ENCODE data around the gene B9D2.

Gene B9D2

GRCh38 chr19:41327076-41327575, 36.8 kb downstream of the B9D2 start:
- no peak for DNase-seq

GRCh38 chr19:41325947-41326706, 37.8 kb downstream of the B9D2 start:
- DNase-seq: no peak

- no peak for DNase-seq
Measured at GRCh38 chr19:41325640-41325946, 38.4 kb downstream of the B9D2 start.

- no peak for DNase-seq
Measured at GRCh38 chr19:41324921-41325639, 38.9 kb downstream of the B9D2 start.

DNA sequence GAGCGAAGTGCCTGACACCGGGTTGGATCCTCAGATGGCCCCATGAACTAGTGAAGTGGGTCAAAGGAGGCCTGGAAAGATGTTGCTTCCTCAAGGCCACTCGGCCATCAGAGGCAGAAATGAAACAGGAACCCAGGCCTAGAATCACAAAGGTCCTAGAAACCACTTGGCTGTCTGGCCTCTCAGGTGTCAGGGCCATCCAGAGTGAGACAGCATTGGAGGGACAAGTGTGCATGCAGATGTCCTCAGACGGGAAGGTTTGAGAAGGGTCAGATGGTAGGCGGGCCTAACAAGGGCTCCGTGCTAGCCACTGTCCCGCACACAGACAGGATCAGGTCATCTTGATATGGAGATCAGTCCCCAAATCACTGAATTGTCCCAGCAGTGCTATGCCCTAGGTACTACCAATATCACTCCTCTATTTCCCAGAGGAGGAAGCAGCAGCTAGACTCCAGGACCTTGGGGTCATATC, 39.7 kb downstream of the B9D2 start:
- DNase-seq: no peak

GRCh38 chr19:41323430-41324125, 40.4 kb downstream of the B9D2 start:
- DNase-seq: no peak

GRCh38 chr19:41323023-41323422, 40.9 kb downstream of the B9D2 start:
- DNase-seq: no peak

DNA sequence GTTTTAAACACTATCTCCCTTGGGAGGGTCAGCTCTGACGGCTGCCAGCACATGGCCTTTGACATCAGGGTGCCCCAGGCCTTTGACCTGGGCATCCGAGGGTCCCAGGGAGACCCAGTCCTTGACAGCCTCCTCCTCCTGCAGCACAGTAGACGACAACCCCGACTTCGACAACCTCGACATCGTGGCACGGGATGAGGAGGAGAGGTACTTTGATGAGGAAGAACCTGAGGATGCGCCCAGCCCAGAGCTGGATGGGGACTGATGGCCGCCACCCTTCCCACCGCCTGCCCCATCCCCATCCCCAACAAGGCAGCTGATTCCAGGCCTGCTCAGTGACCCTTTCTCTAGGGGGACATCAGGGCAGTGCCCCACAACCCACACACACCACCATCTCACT, 41.5 kb downstream of the B9D2 start:
- DNase-seq: no peak

DNA sequence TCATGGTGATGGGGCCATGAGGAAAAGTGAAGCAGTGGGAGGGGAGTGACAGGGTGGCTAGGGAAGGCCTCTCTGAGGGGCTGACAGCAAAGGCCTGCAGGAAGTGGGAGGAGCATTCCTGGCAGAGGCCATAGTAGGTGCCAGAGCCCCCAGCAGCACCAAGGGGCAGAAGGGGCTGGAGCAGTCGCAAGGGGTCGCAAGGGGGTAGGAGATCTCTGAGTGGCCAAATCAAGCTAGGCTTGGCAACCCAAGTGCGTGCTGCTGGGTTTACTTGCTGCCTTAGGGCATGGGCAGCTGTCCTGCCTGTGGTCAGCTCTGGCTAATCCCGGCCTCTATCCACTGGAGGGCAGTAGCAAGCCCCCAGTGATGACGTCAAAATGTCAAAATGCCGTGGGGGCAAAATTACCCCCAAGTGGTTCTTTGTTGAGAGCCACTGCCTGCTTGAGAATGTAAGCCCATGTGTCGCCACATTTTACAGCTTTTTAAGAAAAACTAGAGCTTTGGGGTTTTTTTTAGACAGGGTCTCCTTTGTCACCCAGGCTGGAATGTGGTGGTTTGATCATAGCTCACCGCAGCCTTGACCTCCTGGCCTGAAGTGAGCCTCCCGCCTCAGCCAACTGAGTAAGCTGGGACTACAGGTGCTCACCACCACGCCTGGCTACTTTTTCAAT, 42.2 kb downstream of the B9D2 start:
- no peak for DNase-seq

- no peak for DNase-seq
Measured at GRCh38 chr19:41321204-41321599, 42.7 kb downstream of the B9D2 start.

- no peak for DNase-seq
Measured at GRCh38 chr19:41320568-41320967, 43.4 kb downstream of the B9D2 start.

DNA sequence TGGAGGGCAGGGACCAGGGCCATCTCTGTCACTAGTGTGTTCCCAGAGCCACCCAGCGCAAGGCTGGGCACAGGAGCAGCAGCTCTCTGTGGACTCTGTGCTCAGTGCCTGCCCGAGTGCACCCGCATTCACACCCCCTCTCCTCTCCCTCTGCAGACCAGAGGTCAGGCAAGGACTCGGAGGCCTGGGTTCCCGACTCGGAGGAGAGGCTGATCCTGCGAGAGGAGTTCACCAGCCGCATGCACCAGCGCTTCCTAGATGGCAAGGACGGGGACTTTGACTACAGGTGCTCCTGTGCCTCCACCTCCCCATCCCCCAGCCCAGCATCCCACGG, 43.8 kb downstream of the B9D2 start:
- DNase-seq: no peak

DNA sequence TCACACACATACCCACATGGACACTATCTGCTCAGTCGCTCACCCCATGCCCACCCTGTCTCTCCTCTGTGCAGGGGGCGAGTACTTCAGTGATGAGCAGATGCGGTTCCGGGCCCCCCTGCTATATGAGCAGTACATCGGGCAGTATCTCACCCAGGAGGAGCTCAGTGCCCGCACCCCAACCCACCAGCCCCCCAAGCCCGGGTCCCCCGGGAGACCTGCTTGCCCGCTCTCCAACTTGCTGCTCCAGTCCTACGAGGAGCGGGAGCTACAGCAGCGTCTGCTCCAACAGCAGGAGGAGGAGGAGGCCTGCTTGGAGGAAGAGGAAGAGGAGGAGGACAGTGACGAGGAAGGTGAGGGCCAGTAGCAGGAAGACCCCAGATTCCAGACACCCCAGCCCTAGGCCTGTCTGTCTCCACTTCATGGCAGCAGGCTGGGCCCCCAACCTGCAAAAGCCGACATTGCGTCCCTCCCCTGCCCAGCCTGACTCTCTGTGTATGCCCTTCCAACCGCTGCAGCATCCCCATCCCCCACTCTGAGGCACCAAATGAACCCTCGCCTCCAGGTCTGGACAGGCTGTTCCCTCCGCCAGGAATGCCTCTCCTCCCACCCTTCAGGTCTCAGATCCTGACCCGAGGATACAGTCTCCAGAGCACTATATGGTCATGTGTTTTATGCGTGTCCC, 44.3 kb downstream of the B9D2 start:
- no peak for DNase-seq

DNA sequence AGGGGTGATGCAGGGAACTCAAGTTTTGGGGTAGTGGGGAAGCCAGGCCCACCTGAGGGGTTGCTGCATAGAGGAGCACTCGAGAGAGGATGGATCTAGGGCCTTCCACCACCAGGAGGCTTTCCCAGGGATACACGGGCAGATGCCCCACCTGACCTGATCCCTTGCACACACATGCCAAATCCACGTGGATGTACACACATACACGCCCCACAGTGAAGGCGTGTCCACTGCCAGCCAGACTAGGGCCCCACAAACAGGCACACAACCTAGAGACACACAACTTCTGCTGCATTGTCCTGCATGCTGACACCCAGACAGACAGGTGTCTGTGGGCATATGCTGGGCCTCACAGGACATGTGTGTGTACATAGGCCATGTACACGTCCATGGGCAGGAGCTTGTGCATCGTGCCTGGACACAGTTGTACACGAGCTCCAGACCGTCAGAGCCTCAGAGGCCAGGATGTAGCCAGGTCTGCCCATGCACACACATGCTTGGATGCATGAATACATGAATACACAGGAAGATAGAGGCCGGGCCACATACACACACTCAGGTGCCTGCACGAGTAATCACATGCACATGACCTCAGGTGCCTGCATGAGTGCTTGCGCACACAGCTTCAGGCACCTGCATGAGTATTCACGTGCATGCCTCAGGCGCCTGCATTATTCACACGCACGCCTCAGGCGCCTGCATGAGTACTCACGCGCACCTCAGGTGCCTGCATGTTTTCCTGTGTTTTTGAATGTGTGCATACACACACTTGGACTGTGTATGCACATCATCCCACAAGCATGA, 45.1 kb downstream of the B9D2 start:
- DNase-seq: no peak

GRCh38 chr19:41316306-41316920, 47.5 kb downstream of the B9D2 start:
- no peak for DNase-seq

GRCh38 chr19:41311613-41312012, 52.3 kb downstream of the B9D2 start:
- DNase-seq: no peak

DNA sequence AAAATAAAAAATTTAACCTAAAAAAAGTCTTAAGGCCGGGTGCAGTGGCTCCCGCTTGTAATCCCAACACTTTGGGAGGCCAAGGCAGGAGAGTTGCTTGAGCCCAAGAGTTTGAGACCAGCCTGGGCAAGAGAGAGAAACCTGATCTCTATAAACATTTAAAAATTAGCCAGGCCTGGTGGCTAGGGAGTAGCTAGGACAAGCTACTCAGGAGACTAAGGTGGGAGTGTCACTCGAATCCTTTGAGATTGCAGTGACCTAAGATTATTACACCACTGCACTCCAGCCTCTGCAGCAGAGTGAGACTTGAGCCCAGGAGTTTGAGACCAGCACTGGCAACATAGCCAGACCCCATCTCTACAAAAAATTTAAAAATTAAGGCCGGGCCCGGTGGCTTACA, 52.9 kb downstream of the B9D2 start:
- no peak for DNase-seq

- peak; percentile 86 for DNase-seq
Measured at GRCh38 chr19:41310033-41310831, 53.7 kb downstream of the B9D2 start, which contains the start of gene CCDC97. CCDC97 (plus strand) TSS chr19:41310172; CDS start chr19:41310311, 139 bp downstream.

DNA sequence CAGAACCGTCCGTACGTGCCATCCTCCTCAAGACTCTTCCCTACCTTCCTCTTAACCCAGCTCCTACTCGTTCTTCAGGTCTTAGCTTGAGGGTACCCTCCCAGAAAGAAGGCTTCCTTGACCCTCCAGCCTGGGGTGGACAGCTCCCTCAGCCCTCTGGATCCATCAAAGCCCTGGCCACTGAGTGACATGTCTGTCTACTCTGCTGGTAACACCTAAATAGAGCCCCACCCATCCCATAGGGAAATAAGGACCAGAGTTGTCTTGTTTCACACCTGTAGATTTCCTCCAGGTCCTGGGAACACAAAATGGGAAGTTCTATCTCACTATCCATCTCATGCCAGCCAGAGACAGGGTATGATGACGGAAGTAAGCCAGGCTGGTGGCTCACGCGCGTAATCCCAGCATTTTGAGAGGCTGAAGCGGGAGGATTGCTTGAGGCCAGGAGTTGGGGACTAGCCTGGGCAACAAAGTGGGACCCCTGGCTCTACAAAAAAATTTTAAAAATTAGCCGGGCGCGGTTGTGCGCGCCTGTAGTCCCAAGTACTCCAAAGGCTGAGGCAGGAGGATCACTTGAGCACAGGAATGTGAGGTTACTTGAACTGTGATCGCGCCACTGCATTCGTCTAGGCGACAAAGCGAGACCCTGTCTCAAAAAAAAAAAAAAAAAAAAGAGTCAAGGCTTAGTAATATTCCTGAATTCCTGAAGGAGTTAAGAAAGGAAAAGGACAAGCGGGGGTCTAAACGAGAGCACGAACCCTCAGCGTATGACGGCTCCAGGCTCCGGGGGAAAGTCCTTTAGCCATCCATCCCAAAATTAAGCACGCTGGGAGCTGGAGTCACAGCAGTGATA, 54.5 kb downstream of the B9D2 start:
- DNase-seq: no peak
